DLD1 (cell line): Measurements from ENCODE around the gene DNLZ.

Experiments
- in situ Hi-C: cut with HindIII; loops from 2 replicates; pipeline ENCODE4 v1.10.0; 2017; ENCODE audit warnings: low sequenced_read_pairs

DNLZ gene

DNA sequence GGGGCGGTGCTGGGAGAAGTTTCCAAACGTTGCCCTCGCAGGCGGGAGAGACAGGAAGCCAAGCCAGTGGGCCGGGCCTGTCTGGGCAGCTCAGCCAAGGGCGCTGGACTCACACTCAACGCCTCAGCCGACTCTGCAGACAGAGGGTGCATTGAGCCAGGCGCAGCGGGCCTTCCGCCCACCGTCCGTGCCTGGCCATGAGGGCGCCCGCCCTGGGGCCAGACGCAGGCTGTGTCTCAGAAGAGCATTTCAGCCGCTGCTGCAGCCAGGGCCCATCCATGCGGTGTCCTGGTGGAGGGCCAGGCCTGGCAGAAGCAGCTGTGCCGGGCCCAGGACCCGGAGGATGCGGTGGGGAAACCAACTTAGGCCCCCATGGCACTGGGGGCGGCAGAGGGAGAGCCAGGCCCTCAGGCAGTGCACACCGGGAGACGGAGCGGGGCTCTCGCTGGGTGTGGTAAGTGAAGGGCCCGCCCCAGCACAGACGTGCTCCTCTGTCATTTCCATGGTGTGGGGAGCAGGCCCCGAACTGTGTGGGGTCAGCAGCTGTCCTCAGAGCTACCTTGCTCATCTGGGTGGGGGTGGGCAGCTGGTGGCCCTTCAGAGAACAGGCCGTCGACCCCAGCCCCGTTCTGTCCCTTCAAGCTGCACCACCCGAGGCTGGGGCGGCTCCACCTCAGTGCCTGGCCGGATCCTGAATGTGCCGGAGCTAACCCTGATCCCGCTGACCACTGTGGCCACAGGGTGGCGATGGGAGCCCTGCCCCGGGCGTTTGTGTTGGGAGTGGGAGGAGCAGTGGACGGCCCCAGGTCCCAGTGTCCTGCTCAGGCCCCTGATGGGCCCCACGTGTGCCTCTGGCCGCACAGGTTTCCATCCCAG, 18.0 kb downstream of the DNLZ start:
- in situ Hi-C loops = no loop called here

DNA sequence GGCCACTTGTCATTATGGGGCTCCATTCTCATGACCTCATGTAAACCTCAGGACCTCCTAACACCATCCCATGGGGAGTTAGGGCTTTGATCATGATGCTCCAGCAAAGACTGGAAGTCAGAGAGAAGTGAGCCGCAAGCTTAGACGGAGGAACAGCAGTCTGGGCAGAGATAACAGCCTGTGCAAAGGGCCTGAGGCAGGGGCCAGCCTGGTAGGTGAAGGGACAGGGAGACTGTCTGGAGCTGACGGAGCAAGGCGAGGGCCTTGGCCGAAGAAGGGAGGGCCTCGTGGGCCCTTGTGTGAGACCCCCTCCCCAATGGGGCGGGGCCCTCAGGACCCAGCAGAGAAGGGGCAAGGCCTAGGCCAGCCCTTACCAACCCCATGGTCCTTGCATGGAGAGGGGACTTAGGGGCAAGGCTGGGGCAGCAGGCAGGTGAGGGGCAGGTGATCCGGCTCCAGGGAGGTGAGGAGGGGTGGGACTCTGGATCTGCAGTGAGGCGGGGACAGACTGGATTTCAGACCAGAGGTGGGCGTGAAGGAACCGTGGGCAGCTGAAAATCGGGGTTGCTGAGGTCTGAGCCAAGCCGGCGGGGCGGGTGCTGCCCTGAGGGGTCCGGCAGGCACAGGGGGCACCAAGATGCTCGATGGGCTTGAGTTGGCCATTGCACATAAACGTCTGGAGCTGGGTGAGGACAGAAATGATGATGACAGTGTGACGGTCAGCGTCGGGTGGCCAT, 18.8 kb downstream of the DNLZ start:
- in situ Hi-C loops = no loop called here

- in situ Hi-C loops = no loop called here
Measured at GRCh38 chr9:136343884-136344269, 19.7 kb downstream of the DNLZ start.

DNA sequence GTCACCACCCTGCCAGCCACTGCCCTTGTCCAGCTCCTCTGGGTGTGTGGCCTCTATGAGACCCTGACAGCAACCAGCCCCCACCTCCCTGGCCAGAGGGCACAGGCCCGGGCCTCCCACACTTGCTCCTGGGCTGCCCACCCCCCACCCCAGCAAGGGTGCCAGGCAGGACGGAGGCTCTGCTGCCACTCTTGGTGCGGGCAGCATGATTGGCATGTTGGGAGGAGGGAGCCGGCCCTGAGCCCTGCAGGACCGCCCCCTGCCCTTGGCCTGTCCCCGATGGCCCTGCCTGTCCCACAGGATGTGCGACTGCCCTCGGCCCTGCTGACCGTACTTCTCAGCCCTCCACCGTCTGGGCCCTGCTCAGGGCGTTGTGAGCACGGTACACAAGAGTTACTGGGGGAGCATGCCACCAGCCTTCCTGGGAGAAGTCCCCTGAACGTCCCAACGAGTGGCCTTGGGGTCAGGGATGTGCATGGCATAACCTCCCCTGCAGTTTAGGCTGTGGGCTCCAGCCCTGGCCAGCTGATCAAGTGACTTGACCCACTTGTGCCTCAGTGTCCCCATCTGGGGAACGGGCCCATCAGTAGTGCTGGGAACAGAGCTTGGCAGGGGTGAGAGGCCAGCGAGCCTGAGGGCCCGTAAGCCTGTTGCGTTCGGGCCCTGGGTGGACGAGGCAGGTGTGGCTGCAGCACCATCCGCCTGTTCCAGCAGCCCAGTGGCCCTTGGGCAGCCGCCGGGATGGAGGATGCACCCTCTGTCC, 20.2 kb downstream of the DNLZ start:
- in situ Hi-C loops = no loop called here

GRCh38 chr9:136342181-136343120, 21.1 kb downstream of the DNLZ start:
- in situ Hi-C loops = no loop called here

DNA sequence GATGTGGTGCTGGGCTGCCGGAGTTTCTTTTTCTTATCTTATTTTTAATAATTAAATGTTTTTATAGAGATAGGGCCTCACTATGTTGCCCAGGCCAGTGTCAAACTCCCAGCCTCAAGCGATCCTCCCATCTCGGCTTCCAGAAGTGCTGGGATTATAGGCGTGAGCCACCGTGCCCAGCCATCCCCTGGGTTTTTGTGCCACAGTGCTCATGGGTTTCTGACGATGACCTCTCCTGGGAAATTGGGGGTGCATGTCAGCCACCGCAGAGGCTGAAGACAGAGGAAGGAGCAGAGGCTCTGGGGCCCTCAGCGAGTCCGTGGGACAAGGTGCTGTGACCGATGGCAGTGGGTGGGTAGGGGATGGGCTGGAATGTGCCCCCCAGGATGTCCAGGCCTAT, 21.8 kb downstream of the DNLZ start:
- in situ Hi-C loops = no loop called here

- in situ Hi-C loops = no loop called here
Measured at GRCh38 chr9:136341042-136341655, 22.4 kb downstream of the DNLZ start.

DNA sequence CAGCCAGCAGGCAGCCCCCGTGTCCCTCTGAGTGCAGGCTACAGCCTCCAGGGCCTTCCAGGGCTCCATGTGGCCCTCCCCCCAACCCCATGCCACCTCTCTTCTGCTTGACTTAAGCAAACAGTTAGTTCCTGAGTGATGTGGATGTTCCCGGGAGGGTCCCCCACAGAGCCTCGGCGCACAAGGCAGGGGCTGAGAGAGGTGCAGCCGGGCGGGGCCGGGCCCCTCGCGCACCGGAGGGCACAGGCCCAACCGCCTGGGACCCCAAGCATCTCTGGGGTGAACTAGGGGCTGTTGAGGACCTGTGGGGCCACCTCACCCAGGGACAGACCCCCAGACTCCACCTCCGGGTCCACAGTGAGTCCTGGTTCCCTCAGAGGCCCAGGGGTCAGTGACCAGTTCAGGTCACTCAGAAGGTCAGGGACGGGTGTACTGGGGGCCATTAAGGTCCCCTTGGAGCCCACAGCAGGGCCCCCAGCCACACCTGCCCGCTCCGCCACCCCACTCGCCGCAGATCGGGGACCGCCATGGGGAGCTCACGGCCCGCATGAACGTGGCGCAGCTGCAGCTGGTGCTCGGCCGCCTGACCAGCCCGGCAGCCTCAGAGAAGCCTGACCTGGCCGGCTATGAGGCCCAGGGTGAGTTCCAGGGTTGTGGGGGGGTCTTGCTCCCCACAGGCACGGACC, 23.0 kb downstream of the DNLZ start:
- in situ Hi-C loops = no loop called here

DNA sequence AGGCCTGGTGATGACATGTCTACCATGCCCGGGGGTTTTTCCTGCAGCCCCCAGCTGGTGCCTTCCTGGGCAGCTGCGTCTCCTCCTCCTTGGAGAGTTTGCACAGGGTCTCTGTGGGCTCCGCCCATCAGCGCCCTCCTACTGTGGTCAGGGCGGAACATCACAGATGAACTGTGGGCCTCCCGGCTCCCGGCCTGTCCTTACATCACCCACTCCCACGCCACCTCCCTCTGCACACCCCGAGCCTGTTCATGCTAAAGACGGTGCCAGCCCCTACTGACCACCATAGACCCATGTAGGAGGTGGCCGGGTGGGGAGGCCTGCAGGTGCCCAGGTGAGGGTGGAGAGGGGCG, 23.6 kb downstream of the DNLZ start:
- in situ Hi-C loops = no loop called here

DNA sequence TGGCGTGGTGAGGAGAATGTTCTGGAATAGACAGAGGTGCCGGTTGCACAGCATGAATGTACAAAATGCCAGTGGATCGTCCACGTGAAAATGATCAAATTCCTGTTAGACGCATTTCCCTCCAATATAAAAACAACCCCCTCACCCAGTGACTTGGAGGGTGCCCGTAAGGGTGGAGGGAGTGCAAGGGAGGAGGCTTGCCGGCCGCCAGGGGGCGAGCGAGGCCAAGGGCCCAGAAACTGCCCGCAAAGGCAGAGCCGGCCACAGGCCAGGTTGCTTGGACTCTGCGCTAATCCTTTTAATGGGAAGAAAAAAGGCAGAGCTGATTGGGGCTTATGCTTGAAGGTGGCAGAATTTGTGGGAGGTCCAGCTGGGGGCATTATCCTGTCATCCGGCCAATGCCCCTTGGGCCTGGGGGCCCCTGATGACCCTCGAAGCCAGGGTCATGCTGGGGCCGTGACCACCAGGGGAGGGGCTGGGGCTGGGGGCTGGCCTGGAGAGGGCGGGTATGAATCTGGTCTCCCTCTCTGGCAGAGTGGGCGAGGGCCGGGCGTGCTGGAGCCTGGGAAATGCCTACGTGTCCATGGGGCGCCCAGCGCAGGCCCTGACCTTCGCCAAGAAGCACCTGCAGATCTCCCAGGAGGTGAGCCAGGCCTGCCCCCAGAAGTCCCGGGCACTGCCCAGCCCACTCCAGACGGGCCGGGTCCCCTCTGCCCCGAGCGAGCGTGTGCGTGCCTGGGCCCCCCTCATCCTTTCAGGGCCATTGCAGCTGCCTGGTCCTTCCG, 24.2 kb downstream of the DNLZ start:
- in situ Hi-C loops = no loop called here

DNA sequence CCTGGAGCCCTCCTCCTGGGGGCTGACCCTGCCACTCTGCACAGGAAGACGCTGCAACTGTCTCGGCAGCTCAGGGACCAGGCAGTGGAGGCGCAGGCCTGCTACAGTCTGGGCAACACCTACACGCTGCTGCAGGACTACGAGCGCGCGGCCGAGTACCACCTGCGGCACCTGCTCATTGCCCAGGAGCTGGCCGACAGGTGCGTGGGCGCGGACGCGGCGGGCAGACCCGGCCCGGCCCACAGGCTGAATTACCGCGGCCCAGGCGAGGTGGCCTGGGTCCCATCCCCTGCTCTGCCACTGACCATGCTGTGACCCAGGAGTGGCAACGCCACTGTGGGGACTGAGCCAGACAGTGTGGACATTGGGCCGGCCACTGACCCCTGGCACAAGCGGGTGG, 25.0 kb downstream of the DNLZ start:
- in situ Hi-C loops = no loop called here

DNA sequence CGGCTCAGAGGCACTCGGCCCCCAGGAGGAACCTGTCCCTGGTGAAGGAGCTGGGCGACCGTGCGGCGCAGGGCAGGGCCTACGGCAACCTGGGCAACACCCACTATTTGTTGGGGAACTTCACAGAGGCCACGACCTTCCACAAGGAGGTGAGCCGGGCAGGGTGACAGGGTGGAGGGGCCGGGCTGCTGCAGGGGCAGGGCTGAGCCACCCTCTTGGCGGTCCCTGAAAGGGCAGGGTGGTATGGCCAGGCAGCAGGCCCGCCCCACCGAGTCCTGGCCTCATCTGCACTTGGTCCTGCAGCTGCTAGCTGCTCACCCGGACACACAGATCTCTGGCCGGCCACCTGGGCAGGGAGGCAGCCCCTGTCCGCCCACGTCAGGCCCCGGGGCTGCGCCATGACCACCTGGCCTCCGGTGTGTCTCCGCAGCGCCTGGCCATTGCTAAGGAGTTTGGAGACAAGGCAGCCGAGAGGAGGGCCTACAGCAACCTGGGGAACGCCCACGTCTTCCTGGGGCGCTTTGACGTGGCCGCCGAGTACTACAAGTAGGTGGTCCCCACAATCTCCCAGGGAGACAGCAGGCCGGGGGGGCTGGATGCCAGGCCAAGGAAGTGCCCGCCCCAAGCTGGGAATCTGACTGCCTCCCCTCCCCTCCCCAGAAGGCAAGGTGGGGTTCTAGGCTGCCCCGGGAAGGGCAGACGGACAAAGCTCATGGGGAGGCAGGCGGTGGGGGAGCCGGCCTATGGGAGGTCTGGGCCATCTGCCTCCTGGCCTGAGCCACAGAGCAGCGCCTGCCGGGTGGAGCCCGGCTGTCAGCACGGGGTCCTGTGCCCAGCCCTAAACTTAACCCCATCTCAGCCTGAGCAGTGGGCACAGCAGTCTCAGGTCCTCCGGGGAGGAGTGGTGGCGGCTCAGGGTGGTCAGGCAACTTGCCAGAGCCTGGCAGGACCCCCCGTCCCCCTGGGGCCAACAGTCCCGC, 25.8 kb downstream of the DNLZ start:
- in situ Hi-C loops = no loop called here

GRCh38 chr9:136336881-136337280, 26.7 kb downstream of the DNLZ start:
- in situ Hi-C loops = no loop called here

DNA sequence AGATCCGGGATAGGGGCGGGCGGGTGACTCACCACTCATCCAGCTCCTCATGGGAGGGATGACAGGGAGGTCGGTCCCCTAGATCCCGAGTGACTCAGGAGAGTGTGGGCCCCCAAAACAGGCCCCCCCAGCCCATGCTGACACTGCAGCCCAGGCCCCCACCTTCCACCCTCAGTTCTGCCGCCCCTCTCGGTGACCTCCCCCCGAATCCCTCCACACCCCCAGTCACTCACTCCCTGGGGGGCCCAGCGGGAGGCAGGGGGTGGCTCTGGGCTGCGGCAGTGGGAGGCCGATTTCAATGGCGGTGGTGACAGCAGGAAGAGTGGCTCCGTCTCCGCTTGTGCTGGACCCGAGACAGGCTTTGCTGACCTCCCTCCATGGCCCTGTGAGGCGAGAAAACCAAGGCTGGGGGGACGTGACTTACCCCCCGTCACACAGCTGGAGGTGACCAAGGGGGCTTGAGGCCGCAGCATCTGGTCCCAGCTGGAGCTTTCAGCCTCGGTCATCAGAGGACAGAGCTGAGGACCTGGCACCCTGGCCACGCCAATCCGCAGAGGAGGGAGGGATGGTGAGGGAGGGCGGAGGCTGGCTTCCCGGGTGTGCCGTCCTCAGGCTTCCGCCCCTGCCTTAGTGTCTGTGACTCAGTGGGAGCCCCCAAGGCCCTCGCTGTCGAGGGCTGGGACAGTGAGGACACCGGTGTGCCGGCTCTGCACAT, 27.2 kb downstream of the DNLZ start:
- in situ Hi-C loops = no loop called here

- in situ Hi-C loops = no loop called here
Measured at GRCh38 chr9:136335296-136336155, 28.0 kb downstream of the DNLZ start.

- in situ Hi-C loops = no loop called here
Measured at GRCh38 chr9:136334541-136334940, 29.0 kb downstream of the DNLZ start.
